ENCODE results near the gene ZNF883. TPM values are rescaled to one million over a fixed set of nuclear protein-coding genes. Genes with fewer than 3 reads are reported as not detected.

ZNF883 gene
- total and polyA plus RNA-seq, 2 of the 4 experiments (the other 2 are of a cell fraction): 0.51 to 0.54 TPM

GRCh38 chr9:112917047-112917986 lies 94.7 kb downstream of the ZNF883 start:
- Histone ChIP-seq H3K27ac (ENCODE audit: insufficient read depth, low read length) (no peak overlapping the region), H2BK15ac (ENCODE audit: low read depth, low read length) (no peak overlapping the region), H3K4me2 (ENCODE audit: low read depth, low read length) (no peak overlapping the region), H3K23ac (ENCODE audit: low read depth, low read length) (no peak overlapping the region), H3K9ac (ENCODE audit: low read depth, low read length) (no peak overlapping the region), H4K8ac (ENCODE audit: low read depth in 2 of 2, low read length in 2 of 2) (no peak overlapping the region), H3K14ac (replicated peaks; ENCODE audit: low read depth, low read length) (no peak overlapping the region), H4K91ac (ENCODE audit: insufficient read depth, low read depth, low read length) (no peak overlapping the region), H3K18ac (ENCODE audit: low read depth, low read length) (no peak overlapping the region), H3K9me3 (ENCODE audit: control insufficient read depth, insufficient read depth, low read length) (no peaks in the 10 kb centered on the region), H2BK5ac (ENCODE audit: low read depth, low read length, poor library complexity, severe bottlenecking) (no peak overlapping the region), H3K4me3 (ENCODE audit: insufficient read depth, low read depth, low read length) (no peak overlapping the region), H3K4me1 (ENCODE audit: control insufficient read depth, insufficient read depth, low read length) (no peaks in the 10 kb centered on the region), H4K20me1 (ENCODE audit: insufficient read depth, low read length) (no peaks in the 10 kb centered on the region), H2AK5ac (ENCODE audit: low read depth, low read length) (no peak overlapping the region), H3K36me3 (ENCODE audit: control insufficient read depth, insufficient read depth, low read length) (no peaks in the 10 kb centered on the region), H2AK9ac (replicated peaks; ENCODE audit: low read depth, low read length, poor library complexity) (no peak overlapping the region), H3K4ac (ENCODE audit: low read depth, low read length) (no peak overlapping the region), H3K79me1 (ENCODE audit: low read depth in 1 of 2, low read length in 2 of 2) (no peaks in the 10 kb centered on the region), H2AFZ (replicated peaks; ENCODE audit: low read length, poor library complexity) (no peak overlapping the region), H3K9me1 (ENCODE audit: insufficient read depth, low read length) (no peaks in the 10 kb centered on the region), H2BK20ac (ENCODE audit: low read depth, low read length) (no peak overlapping the region), H3K56ac (ENCODE audit: extremely low read depth, insufficient read depth, low read length) (no peak overlapping the region), H4K5ac (ENCODE audit: low read depth, low read length) (no peak overlapping the region), H2BK120ac (ENCODE audit: low read depth, low read length) (no peak overlapping the region), H3K27me3 (ENCODE audit: control insufficient read depth, insufficient read depth, low read length) (peaks cover 36% of the 10 kb centered on the region)
- POLR2A ChIA-PET (ENCODE audit: unreplicated experiment): no interaction called here
- WGBS, 2 experiments (ENCODE audit: extremely low coverage in 2 of 2, insufficient read length in 1 of 2): no CpG with 5 or more reads among the region's 1 CpG
- ATAC-seq (ENCODE audit: low read depth) (no peak), DNase-seq (no peak)
- in situ Hi-C loops (cut with MboI; ENCODE audit: low sequenced_read_pairs) (no loop called here), dilution Hi-C loops (cut with HindIII; ENCODE audit: low sequenced_read_pairs, unreplicated experiment) (no loop called here), intact Hi-C loops (cut with micrococcal nuclease) (loop anchor here (5.0 kb wide), 1 partner anchor 740 kb away; no protein-coding TSS in a partner anchor)
- no TSS peak for BruUV-seq (replicated peaks)
- CTCF ChIA-PET: no interaction called here
- TF ChIP-seq MXI1 (IDR thresholded peaks at IDR 0.05; ENCODE audit: borderline replicate concordance, low read depth, low read length) (no peak), ELK1 (IDR thresholded peaks at IDR 0.05; ENCODE audit: borderline replicate concordance, low read depth, low read length) (no peak), FOS (IDR thresholded peaks at IDR 0.05; ENCODE audit: low read depth, low read length) (no peak), RFX5 (IDR thresholded peaks at IDR 0.05; ENCODE audit: low read depth, low read length) (no peak), MAZ (IDR thresholded peaks at IDR 0.05; ENCODE audit: borderline replicate concordance, low read depth, low read length) (no peak), CHD1 (IDR thresholded peaks at IDR 0.05; ENCODE audit: low read depth, low read length) (no peak), SMC3 (IDR thresholded peaks at IDR 0.05; ENCODE audit: low read depth, low read length) (no peak), RAD21 (IDR thresholded peaks at IDR 0.05; ENCODE audit: low read length) (no peak), NFE2L2 (IDR thresholded peaks at IDR 0.05; ENCODE audit: low read depth, low read length) (no peak), CTCF (conservative IDR thresholded peaks at IDR 0.05; ENCODE audit: low read depth, low read length) (no peak), BHLHE40 (IDR thresholded peaks at IDR 0.05; ENCODE audit: low read depth, low read length) (no peak), MAFK (IDR thresholded peaks at IDR 0.05; ENCODE audit: low read depth, low read length) (no peak), USF2 (IDR thresholded peaks at IDR 0.05; ENCODE audit: low read depth, low read length) (no peak), RCOR1 (IDR thresholded peaks at IDR 0.05; ENCODE audit: insufficient replicate concordance, low read length) (no peak), POLR2A (IDR thresholded peaks at IDR 0.05; ENCODE audit: low read depth, low read length) (no peak)

Measured in IMR-90 (cell line).